ENCODE measurements around the gene FPR3. TPM values are rescaled to one million over a fixed set of nuclear protein-coding genes. Genes with fewer than 3 reads are reported as not detected.

Gene FPR3
- total RNA-seq, 1 donor from 2014 or later: not detected

GRCh38 chr19:51807111-51807701 is 12.2 kb downstream of the FPR3 start:
- Mint-ChIP-seq H3K27me3 (ENCODE audit: unreplicated experiment) (no peaks in the 10 kb centered on the region), H3K27ac (ENCODE audit: unreplicated experiment) (no peak overlapping the region), H3K36me3 (ENCODE audit: unreplicated experiment) (peaks cover 1% of the 10 kb centered on the region), H3K4me3 (ENCODE audit: unreplicated experiment) (no peak overlapping the region), H3K4me1 (ENCODE audit: unreplicated experiment) (no peaks in the 10 kb centered on the region), H3K9me3 (ENCODE audit: unreplicated experiment) (peaks cover 43% of the 10 kb centered on the region)
- no peak for TF ChIP-seq CTCF (IDR thresholded peaks at IDR 0.05)
- DNase-seq (ENCODE audit: extremely low spot score, unreplicated experiment): no peak

GRCh38 chr19:51807925-51808324 is 13.0 kb downstream of the FPR3 start:
- Mint-ChIP-seq H3K9me3 (ENCODE audit: unreplicated experiment) (peaks cover 40% of the 10 kb centered on the region), H3K27me3 (ENCODE audit: unreplicated experiment) (no peaks in the 10 kb centered on the region), H3K4me3 (ENCODE audit: unreplicated experiment) (no peak overlapping the region), H3K27ac (ENCODE audit: unreplicated experiment) (no peak overlapping the region), H3K36me3 (ENCODE audit: unreplicated experiment) (peaks cover 1% of the 10 kb centered on the region), H3K4me1 (ENCODE audit: unreplicated experiment) (no peaks in the 10 kb centered on the region)
- TF ChIP-seq CTCF (IDR thresholded peaks at IDR 0.05): no peak
- no peak for DNase-seq (ENCODE audit: extremely low spot score, unreplicated experiment)

DNA sequence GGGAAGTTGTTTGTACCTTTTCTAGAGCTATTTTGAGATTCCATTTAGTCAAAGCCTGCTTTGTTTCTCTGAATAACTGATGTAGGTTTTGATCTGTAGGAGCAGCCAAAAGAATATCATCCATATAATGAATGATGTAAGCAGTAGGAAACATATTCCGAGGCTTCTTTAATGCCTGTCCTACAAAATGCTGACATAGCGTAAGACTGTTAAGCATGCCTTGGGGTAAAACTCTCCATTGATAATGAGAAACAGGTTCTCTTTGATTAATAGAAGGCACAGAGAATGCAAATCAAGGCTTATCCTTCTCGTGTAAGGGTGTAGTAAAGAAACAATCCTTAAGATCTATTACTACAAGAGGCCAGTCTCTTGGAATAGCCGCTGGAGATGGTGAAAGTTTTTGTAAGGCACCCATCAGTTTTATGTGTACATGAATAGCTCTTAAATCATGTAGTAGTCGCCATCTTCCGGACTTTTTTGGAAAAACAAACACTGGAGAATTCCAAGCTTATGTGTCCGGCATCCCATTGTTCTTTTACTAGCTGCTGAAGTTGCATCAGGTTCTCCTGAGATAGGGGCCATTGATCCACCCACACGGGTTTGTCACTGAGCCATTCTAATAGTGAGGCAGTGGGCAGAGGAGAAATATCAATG is 13.5 kb downstream of the FPR3 start:
- H3K36me3 Mint-ChIP-seq (ENCODE audit: unreplicated experiment): peaks cover 1% of the 10 kb centered on the region
- no peak for DNase-seq (ENCODE audit: extremely low spot score, unreplicated experiment)
- no peaks in the 10 kb centered on the region for H3K27me3 Mint-ChIP-seq (ENCODE audit: unreplicated experiment)
- no peak overlapping the region for H3K4me3 Mint-ChIP-seq (ENCODE audit: unreplicated experiment)
- TF ChIP-seq CTCF (IDR thresholded peaks at IDR 0.05): no peak
- no peaks in the 10 kb centered on the region for H3K4me1 Mint-ChIP-seq (ENCODE audit: unreplicated experiment)
- H3K27ac Mint-ChIP-seq (ENCODE audit: unreplicated experiment): no peak overlapping the region
- H3K9me3 Mint-ChIP-seq (ENCODE audit: unreplicated experiment): peaks cover 36% of the 10 kb centered on the region

GRCh38 chr19:51809787-51810186 is 14.8 kb downstream of the FPR3 start:
- Mint-ChIP-seq H3K4me1 (ENCODE audit: unreplicated experiment) (no peaks in the 10 kb centered on the region), H3K9me3 (ENCODE audit: unreplicated experiment) (peaks cover 37% of the 10 kb centered on the region)

More at GRCh38 chr19:51809787-51810186, 14.8 kb downstream of the FPR3 start:
- Mint-ChIP-seq H3K27me3 (ENCODE audit: unreplicated experiment) (no peaks in the 10 kb centered on the region), H3K36me3 (ENCODE audit: unreplicated experiment) (no peaks in the 10 kb centered on the region), H3K27ac (ENCODE audit: unreplicated experiment) (no peak overlapping the region), H3K4me3 (ENCODE audit: unreplicated experiment) (no peak overlapping the region)
- DNase-seq (ENCODE audit: extremely low spot score, unreplicated experiment): no peak
- no peak for TF ChIP-seq CTCF (IDR thresholded peaks at IDR 0.05)
